Measurements from ENCODE around the gene TAF3.
"Not testable (repeated sequence)": the region's sequence is repeated elsewhere in the genome, so short reads cannot be mapped to it uniquely, and the experiment has no call there.

The TAF3 gene

DNA sequence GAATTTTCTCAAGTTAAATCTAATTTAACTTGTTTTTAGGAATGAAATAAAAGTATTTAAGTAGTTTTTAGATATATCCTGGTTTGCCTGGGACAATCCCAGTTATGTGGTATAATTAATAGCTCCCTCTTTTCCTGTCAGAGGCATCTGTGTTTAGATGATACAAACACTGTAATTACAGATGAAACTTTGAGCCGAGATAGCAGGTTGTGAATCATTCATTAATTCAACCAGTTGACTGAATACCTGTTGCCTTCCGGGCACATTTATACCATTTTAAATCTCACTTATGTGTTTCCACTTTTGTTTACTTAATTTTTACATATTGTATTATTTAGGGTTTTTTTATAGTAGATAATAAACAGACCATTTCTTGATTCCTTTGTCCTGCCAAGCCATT, 154.1 kb downstream of the TAF3 start:
- no peak for DNase-seq

- no peak for DNase-seq
Observed at GRCh38 chr10:7980196-7980595, 161.9 kb downstream of the TAF3 start.

GRCh38 chr10:7982727-7983126, 164.4 kb downstream of the TAF3 start:
- no peak for DNase-seq

GRCh38 chr10:7984325-7984724, 166.0 kb downstream of the TAF3 start:
- DNase-seq = no peak

GRCh38 chr10:7984896-7985295, 166.6 kb downstream of the TAF3 start:
- no peak for DNase-seq

- no peak for DNase-seq
Observed at GRCh38 chr10:7986851-7987250, 168.5 kb downstream of the TAF3 start.

GRCh38 chr10:7988989-7989388, 170.7 kb downstream of the TAF3 start:
- DNase-seq = no peak

- DNase-seq = no peak
Observed at GRCh38 chr10:7998831-7999230, 180.5 kb downstream of the TAF3 start.

DNA sequence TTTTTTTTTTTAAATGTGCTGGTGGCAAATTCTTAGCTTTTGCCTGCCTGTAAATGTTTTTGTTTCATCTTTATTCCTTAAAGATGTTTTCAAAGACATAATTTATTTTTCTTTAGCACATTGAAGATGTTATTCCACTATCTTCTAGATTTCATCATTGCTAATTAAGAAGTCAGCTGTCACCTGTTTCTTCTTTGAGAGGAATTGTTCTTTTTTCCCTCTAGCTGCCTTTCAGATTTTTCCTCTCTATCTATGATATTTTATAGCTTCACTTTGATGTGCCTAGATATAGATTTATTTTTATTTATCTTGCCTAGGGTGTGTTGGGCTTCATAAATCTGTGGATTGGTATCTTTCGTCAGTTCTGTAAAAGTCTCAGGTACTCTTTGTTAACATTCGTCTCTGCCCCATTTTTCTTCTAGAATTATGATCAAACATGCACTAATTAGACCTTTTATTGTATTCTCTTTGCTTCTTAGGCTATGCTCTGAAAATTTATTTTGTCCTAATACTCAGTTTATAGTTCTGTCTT, 186.2 kb downstream of the TAF3 start:
- DNase-seq = no peak

- DNase-seq = no peak
Observed at GRCh38 chr10:8006274-8006999, 188.1 kb downstream of the TAF3 start.

DNA sequence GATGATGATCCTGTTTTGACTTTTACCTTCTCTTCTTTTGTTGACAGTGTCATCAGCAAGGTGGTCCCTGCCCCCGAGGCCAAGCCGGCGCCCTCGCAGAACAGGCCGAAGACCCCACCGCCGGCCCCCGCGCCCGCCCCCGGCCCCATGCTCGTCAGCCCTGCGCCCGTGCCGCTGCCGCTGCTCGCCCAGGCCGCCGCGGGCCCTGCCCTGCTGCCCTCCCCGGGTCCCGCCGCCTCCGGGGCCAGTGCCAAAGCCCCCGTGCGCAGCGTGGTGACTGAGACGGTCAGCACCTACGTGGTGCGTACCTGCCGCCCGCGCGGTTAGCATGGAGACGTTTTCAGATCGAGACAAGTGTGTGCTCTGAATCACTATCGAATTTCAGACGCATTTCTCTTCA, 190.7 kb downstream of the TAF3 start:
- DNase-seq = no peak

- no peak for DNase-seq
Observed at GRCh38 chr10:8013006-8013405, 194.7 kb downstream of the TAF3 start.

DNA sequence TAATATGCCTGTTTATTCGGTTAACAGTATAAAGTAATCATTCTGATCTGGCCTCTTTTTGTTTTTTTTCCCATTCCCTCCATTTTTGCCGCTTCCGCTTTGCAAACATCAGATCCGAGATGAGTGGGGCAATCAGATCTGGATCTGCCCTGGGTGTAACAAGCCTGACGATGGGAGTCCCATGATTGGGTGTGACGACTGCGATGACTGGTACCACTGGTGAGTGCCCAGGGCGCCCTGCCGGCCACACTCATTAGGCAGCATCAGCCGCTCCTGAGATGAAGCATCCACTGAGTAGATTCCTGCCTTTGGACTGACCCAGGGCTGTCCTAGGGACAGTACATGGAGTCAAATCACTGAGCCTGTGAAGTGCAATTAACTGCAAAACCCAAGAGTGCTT, 195.3 kb downstream of the TAF3 start:
- DNase-seq = no peak

DNA sequence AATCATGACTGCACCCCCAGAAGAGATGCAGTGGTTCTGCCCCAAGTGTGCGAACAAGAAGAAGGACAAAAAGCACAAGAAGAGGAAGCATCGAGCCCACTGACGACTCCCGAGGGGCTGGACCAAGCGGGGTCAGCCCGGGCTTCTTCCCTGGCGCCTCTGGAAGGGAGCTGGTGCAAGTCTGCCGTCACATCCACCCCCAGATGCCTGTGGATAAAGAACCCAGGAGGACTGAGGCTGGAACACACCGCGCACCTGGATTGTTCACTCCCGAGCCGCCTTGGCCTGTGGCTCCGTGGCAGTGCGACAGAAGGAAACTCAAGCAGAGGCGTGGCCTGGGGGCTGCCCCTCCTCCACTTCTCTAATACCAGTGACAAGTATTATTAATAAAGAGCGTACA, 196.3 kb downstream of the TAF3 start:
- DNase-seq = no peak

GRCh38 chr10:8017277-8017676, 199.0 kb downstream of the TAF3 start:
- no peak for DNase-seq

- no peak for DNase-seq
Observed at GRCh38 chr10:8023321-8023720, 205.0 kb downstream of the TAF3 start.

DNA sequence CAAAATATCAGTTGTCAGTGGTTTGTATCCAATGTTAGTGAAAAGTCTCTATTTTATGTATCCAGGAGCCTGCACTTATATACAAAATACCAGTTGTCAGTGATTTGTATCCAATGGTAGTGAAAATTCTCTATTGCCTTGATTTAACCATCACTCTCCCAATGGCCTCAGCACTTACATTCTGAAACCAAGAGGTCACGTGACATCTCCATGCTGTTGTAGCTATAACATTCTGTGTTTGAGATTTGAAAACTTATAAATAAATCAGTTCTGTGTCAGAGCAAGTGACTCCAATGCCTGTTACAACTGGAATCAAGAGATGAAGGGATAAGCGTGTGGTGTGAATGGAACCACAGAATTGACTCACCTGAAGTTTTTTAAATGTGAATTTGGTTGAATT, 205.5 kb downstream of the TAF3 start:
- DNase-seq = no peak

DNA sequence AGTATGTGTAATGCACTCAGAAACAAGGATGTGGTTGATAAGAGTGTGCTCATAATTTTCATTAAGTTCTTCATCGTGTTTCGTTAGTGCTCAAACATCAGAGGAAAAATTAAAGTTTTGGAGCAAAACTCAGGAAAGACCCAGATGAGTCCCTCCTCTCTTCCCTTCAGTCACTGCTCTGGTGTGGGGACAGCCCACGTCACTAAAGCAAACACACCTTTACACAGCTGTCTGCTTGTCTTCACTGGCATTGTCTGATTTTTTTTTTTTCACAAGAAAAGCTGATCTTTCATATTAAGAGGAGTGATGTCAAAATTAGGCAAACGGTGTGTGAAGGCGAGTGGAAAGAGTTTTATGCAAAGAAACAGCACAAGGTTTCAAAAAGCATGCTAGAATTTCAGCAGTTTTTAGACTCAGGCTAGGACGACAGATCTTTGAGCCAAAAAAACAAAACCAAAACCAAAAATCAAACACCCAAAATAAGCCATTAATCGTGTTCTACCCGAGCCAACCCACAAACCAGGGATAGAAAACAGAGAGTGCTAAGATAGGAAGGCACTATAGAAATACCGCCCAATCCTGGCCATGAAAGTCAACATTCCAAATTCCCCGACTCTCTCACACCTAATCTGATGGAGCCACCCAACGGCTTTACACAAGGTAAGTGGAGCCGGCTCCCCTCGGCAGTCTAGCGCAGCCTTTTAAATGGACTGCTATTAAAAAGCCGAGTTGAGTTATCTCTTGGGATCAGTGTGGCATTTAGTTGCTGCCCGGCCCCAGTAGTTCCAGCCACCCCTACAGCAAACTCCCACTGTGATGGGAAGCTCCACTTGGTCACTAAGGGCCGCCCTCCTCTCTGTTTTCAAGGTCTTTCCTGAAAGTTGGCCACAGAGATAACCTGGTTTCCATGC, 208.3 kb downstream of the TAF3 start:
- DNase-seq = no peak

- DNase-seq = not testable (repeated sequence)
Observed at GRCh38 chr10:8031211-8031610, 212.9 kb downstream of the TAF3 start.

- no peak for DNase-seq
Observed at GRCh38 chr10:8032558-8032957, 214.3 kb downstream of the TAF3 start.

DNA sequence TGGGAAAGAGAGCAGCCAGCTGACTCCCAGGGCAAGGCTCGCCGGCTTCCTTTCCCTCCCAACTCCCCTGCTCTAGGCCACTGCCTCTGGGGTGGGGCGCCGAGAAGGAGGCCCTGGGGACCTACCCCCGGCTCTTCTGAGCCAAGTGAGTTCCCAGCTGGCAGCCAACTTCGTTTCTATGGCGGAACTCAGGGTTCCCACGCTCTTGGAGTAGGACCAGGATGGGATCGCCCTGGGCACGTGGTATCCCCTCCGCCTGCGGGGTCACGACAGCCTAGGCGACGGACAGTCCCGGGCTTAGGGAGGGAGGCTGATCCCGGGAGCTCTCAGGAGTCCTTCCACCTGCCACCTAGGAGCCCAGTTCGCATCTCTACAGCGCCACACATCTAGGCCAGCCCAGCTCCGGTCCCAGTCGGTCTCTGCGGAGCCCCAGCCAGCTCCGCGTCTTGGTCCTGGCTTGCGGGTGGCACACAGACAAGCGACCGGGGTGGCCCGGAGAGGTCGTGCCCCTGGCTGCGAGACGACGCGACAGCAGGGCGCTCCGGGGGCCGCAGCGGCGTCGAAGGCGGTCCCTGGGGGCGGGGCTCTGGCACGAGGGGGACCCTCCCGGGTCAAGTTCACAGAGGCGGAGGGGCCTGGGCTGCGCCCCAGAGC, 215.6 kb downstream of the TAF3 start:
- no peak for DNase-seq

GRCh38 chr10:8034466-8035005, 216.2 kb downstream of the TAF3 start:
- no peak for DNase-seq

DNA sequence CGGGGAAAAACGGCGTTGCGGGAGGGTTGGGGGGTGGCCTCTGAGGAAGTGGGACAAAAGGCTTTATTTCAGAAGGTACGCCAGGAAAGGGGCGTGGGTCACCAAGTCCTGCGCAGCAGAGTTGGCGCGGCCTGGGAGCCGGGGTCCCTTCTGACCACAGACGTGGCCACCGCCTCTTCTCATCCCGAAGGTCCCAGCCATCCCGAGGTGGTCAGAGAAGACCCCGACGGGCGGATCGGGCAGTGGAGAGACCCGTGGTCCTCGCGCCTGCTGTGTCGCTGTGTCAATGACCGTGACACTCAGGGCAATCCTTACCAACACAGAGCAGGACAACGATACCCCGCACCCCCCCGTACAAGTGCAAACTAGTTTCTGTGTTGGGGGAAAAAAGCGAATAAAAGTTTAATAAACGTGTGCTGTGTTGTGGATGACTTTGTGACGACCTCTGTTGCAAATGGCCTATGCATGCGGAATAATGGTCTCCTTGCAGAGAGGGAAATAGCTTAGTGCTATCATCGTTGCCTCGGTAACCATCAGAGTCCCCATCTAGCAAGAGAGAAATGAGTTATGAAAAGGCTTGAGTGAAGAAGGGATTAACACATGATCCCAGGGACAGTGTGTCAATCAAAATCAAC, 216.8 kb downstream of the TAF3 start:
- no peak for DNase-seq
